HL-60 (cell line): Measurements from ENCODE around the gene TRMT44.

Source experiments
- DNase-seq, 2 experiments: peaks; one replicate each; pipeline ENCODE4 v3.0.0-alpha.2; 2010 to 2020; ENCODE audit warnings: low read depth in 1 of 2, low spot score in 1 of 2
- H3K27ac ChIP-seq: fragments of 250-450 bp; sonication (Bioruptor Pico); replicated peaks from 2 replicates; pipeline ENCODE4 v1.5.1; 2020; ENCODE audit warnings: mild to moderate bottlenecking, moderate library complexity
- H3K27me3 ChIP-seq: fragments of 250-450 bp; sonication (Bioruptor Pico); 2 replicates; pipeline ENCODE4 v1.5.1; 2021; ENCODE audit warnings: mild to moderate bottlenecking, moderate library complexity; ENCODE audit not compliant: insufficient read depth, poor library complexity, severe bottlenecking
- H3K4me3 ChIP-seq: replicated peaks from 2 replicates; pipeline ENCODE4 v1.5.1; 2011; ENCODE audit warnings: mild to moderate bottlenecking, control low read depth, low read length; ENCODE audit not compliant: insufficient read depth
- GABPA ChIP-seq: IDR thresholded peaks from 2 replicates; pipeline ENCODE4 v1.6.1; 2012; ENCODE audit warnings: low read depth
- POLR2AphosphoS5 ChIP-seq: IDR thresholded peaks from 2 replicates; pipeline ENCODE4 v1.6.1; 2012; ENCODE audit warnings: low read depth
- SPI1 ChIP-seq: IDR thresholded peaks from 2 replicates; pipeline ENCODE4 v1.6.1; 2012; ENCODE audit warnings: low read depth, mild to moderate bottlenecking, borderline replicate concordance
- TF ChIP-seq, protein P1 (sequence below): IDR thresholded peaks from 2 replicates; pipeline ENCODE4 v1.6.1; 2012; ENCODE audit warnings: low read depth; ENCODE audit not compliant: insufficient replicate concordance
- TF ChIP-seq, protein P2 (sequence below): IDR thresholded peaks from one replicate; pipeline ENCODE4 v1.5.1; 2011; ENCODE audit warnings: low read length, control low read depth, inconsistent platforms; ENCODE audit not compliant: insufficient read depth

The TRMT44 gene

DNA sequence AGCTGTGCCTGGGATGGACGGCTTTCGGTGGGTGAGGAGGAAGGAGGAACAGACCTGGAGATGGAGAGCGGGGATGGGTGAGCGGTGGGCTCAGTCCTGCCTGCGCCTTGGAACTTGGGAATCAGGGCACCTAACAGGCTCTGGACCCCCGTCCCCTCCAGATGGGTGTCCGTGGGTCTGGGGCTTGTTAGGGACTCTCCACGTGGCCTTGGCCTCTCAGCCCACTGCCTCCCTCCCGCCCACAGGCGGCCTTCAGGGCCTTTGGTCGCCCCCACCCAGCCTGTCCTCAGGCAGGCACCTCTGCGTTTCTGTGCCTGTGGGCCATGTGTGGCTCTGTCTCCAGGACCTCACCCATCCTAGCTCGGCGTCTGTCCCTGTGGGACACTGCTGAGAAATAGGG, 29.0 kb downstream of the TRMT44 start:
- Histone ChIP-seq H3K4me3 (no peak overlapping the region), H3K27me3 (no peaks in the 10 kb centered on the region), H3K27ac (no peak overlapping the region)
- TF ChIP-seq, protein P1, sequence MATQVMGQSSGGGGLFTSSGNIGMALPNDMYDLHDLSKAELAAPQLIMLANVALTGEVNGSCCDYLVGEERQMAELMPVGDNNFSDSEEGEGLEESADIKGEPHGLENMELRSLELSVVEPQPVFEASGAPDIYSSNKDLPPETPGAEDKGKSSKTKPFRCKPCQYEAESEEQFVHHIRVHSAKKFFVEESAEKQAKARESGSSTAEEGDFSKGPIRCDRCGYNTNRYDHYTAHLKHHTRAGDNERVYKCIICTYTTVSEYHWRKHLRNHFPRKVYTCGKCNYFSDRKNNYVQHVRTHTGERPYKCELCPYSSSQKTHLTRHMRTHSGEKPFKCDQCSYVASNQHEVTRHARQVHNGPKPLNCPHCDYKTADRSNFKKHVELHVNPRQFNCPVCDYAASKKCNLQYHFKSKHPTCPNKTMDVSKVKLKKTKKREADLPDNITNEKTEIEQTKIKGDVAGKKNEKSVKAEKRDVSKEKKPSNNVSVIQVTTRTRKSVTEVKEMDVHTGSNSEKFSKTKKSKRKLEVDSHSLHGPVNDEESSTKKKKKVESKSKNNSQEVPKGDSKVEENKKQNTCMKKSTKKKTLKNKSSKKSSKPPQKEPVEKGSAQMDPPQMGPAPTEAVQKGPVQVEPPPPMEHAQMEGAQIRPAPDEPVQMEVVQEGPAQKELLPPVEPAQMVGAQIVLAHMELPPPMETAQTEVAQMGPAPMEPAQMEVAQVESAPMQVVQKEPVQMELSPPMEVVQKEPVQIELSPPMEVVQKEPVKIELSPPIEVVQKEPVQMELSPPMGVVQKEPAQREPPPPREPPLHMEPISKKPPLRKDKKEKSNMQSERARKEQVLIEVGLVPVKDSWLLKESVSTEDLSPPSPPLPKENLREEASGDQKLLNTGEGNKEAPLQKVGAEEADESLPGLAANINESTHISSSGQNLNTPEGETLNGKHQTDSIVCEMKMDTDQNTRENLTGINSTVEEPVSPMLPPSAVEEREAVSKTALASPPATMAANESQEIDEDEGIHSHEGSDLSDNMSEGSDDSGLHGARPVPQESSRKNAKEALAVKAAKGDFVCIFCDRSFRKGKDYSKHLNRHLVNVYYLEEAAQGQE, result no peak
- TF ChIP-seq, protein P2, sequence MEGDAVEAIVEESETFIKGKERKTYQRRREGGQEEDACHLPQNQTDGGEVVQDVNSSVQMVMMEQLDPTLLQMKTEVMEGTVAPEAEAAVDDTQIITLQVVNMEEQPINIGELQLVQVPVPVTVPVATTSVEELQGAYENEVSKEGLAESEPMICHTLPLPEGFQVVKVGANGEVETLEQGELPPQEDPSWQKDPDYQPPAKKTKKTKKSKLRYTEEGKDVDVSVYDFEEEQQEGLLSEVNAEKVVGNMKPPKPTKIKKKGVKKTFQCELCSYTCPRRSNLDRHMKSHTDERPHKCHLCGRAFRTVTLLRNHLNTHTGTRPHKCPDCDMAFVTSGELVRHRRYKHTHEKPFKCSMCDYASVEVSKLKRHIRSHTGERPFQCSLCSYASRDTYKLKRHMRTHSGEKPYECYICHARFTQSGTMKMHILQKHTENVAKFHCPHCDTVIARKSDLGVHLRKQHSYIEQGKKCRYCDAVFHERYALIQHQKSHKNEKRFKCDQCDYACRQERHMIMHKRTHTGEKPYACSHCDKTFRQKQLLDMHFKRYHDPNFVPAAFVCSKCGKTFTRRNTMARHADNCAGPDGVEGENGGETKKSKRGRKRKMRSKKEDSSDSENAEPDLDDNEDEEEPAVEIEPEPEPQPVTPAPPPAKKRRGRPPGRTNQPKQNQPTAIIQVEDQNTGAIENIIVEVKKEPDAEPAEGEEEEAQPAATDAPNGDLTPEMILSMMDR, result no peak
- TF ChIP-seq SPI1 (no peak), POLR2AphosphoS5 (no peak), GABPA (no peak)
- DNase-seq, result no peak

DNA sequence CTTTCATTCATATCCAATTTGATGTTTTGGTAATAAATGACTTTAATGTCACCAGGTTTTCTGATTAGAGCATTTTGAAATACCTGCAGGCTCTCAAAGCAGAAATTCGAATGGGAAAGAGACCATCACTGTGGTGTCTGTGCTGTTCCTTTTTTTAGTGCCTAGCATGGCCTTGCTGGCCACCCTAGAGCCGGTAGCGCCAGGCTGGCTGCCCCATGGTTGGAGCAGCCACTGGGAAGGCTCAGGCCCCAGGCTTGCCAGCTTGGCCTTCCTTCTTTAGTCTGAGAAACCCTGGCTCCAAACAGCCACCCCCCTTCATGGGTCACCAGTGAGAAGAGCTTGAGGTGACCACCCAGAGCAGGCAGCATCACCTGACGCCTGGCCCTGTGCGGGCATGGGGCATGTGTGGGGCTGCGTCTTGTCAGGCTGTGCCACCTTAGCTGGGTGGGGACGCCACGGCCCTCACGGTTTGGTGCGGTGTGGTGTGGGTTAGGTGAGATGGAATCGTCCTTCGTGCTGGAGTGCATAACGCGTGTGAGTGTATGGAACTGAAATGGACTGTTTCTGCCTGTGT, 30.0 kb downstream of the TRMT44 start:
- no peak for DNase-seq
- no peak overlapping the region for H3K27ac ChIP-seq
- H3K4me3 ChIP-seq, result no peak overlapping the region
- TF ChIP-seq SPI1 (no peak), POLR2AphosphoS5 (no peak)
- TF ChIP-seq, protein P2, result no peak
- TF ChIP-seq, protein P1, result no peak
- no peaks in the 10 kb centered on the region for H3K27me3 ChIP-seq

DNA sequence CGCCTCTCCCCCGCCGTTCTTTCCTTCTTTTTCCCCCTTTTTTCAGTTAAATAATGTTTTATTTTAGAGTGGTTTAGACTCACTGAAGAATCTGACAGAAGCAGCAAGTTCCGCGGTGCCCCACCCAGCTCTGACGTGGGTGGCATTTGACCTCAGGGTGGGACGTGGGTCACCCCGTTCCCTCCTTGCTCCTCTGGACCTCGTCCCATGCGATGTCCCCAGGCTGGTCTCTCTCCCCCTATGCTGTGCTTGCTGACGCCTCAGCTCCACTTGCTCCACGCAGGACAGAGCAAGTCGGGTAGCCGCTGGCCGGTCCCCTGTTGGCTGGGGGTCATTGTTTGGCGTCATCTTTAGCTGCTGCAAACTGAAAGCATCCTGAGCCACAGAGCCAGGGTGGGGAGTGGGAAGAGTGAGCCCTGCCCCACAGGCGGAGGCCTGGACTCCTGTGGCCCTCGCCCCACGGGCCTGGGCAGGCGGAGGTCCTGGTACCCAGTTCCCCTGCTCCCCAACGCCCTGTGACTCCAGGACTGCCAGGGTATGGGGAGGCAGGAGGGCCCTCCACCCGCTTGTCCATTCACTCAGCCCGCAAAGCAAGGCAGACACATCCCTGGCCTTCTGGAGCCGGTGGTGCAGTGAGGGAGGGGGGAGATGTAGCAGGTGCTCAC, 30.8 kb downstream of the TRMT44 start:
- no peak overlapping the region for H3K27ac ChIP-seq
- DNase-seq, result no peak
- H3K27me3 ChIP-seq, result no peaks in the 10 kb centered on the region
- H3K4me3 ChIP-seq, result no peak overlapping the region
- TF ChIP-seq, protein P1, result no peak
- no peak for TF ChIP-seq GABPA
- no peak for TF ChIP-seq SPI1
- no peak for TF ChIP-seq POLR2AphosphoS5
- TF ChIP-seq, protein P2, result no peak
